ENCODE data around the gene TCFL5. TPM values are rescaled to one million over a fixed set of nuclear protein-coding genes. Genes with fewer than 3 reads are reported as not detected.
"Not testable (repeated sequence)": the region's sequence is repeated elsewhere in the genome, so short reads cannot be mapped to it uniquely, and the experiment has no call there.

Gene TCFL5
- polyA plus RNA-seq, 4 donors, result 11.5 to 15.3 (median 13.7) TPM

DNA sequence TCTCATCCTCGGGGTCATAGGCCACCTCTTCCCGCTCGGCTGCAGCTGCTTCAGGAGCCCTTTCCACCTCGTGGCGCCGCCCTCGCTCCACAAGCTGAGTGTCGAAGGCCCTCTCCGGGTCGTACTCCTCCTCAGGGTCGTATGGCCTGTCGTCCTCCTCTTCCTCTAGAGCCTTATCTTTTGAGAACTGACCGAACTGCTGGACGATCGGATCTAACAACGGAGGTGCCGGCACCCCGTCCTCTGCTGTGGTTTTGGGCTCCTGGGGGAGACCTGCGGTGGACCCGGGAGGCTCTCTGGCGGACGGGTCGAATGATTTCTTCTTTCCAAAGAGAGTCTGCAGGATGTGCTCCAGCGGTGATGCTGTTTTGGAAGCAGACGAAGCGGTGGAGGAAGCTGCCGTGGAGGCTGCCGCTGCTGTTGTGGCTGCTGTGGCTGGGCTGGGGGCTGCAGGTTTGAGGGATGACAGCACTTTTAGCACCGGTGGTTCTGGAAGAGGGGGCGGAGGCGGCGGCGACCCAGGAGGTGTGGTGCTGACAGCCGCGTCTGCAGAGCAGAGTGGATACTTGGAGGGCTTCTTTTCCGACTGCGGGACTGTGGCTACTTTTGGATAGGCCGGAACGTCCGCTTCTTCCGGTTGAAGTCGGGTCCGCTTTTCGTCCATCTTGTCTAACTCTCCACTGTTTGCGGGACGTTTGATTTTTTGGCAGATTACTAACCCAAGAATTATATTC is 20.2 kb upstream of the TCFL5 start:
- DNase-seq (ENCODE audit: low read depth in 4 of 4, low spot score in 3 of 4), result no peak

- DNase-seq (ENCODE audit: low read depth in 4 of 4, low spot score in 3 of 4), result no peak
Observed at GRCh38 chr20:62880935-62881661, 19.5 kb upstream of the TCFL5 start.

DNA sequence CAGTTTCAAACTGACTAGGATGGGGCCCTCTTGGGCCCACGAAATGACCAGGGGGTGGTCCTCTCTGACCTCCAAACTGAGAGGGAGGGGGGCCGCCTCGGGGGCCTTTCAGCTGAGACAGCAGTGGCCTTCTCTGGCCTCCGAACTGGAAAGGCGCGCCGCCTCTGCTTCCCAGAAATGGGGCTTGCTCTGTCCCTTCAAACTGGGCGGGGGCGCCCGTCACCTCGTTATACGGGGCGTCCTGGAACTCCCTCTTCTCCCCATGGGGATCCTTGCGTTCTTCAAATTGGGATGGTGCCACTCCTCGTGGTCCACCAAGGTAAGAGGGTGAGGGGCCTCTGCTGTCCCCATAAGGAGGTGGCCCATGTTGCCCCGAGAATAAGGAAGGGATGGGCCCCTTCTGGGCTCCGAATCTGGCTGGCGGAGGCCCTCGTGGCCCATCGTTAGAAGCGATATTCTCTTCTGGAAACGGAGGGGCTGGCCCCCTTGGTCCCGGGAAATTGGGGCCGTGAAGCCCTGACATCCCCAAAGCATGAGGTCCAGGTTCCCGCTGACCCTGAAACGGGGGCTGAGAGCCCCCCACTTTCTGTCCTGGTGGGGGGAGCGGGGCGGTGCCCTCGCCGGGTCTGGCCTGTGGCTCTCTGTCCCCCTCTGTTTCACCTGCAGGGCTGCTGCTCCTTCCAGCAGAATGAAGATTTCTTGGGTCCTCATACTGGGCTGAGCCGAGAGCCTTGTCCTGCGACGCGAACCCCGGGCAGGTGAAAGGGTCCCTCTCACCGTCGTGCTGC is 18.7 kb upstream of the TCFL5 start:
- DNase-seq (ENCODE audit: low read depth in 4 of 4, low spot score in 3 of 4), result no peak

DNA sequence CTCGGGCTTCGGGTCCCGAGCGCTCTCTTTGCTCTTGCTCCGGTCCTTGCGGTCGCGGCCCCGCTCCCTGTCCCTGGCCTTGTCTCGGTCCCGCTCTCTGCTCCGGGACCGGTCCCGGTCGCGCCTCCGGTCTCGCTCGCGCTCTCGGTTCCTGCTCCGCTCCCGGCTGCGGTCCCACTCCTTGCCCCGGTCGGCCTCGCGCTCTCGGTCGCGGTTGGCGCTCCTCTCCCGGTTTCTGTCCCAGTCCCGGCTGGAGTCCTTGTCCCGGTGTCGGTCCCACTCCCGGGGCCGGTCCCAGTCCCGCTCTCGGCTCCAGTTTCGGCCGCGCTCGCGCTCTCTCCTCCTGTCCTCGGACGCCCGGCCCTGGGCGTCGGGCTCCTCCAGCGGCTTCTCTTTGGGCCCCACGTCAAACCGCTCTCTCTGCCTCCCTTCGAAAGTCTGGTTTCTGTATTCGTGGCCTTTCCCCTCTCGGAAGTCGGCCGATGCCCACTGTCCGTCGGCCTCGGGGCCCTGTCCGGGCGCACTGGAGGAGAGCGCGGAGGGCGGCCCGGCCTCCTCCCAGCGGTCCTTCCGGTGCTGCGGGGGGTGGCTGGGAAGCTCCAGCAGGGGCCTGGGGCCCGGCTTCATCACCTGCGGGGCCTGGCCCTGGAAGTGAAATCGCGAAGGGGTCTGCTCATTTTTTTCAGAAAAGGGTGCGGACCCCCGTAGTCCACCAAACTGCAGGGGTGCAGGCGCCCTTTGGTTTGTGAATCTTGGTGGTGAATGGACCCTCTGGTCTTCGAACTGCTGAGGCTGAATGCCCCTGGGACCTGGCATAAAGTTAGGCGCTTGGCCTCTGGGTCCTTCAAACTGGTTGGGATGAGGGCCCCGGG is 17.9 kb upstream of the TCFL5 start:
- DNase-seq (ENCODE audit: low read depth in 4 of 4, low spot score in 3 of 4), result no peak

DNA sequence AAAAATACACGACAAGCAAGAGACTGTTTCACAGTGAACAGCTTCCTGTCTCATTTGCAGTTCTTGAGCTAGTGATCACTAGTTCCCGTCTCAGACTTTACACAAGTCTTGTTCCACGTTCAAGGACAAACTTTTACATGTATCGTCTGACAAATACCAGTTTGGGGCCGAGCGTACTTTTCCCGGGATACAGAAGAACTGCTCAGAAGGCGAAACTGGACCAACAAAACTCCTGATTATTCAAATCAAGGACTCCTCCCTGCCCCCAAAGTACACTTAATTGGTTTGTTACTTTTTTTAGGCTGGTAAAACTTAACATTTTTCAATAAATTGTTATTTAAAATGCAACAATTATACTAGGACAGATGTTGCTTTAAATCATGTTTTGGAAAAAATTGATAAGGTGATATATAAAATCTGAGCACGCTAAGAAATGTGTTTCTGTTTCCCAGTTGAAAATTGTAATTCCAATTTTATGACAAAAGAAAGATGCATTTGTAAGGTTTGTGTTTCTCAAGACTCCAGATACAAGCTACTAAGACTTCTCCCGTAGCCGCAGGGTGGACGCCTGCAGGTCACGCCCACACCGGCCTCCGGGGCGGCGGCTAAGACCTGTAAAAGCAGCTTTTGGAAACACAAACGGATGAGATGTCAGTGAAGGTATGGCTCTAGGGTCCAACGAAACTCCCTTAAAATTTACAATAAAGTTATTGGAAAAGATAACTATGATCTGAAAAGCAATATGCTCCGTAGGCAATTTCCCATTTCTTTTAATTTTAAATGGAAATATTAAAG is 16.8 kb upstream of the TCFL5 start:
- no peak for DNase-seq (ENCODE audit: low read depth in 4 of 4, low spot score in 3 of 4)

DNA sequence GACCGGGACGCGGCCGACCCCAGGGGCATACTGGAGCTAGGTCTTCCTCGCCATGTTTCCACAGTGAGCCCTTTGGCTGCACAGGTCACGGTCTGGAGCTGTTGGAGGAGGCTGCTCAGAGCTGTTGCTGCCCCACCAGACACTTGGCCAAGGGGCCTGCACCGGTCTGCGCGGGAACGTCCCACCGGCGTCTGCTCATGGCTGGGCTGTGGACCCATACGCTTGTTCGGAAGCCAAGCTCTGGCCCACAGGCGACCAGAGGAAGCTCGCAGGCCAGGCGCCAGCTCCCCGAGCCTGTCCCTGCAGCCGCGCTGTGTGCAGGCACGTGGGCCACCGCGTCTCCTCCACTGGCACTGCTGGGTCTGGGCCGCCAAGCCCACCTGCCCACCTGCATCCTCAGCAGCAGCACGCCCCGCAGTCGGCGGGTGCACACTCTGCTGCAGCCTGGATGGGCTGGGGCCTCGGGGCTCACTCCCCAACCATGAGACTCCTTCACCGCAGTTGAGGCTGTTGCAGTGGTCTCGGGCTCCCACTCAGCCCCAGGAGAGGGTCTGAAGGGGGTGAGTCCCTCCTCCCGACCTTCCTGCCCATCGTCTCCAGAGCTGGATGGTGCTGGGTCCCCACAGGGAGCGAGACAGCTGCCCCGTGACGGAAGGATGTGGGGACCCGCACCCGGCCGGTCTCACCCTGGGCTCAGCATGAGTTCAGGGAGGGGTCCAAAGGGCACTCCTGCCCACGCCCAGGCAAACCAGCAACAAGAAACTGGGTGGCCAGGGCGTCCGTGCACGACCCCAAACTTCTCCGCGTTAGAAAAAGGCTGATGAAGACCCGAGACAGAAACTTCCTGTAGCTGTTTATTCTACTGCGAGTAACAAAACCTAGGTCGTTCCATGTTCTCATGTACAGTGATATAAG is 15.5 kb upstream of the TCFL5 start:
- no peak for DNase-seq (ENCODE audit: low read depth in 4 of 4, low spot score in 3 of 4)

- DNase-seq (ENCODE audit: low read depth in 4 of 4, low spot score in 3 of 4), result no peak
Observed at GRCh38 chr20:62876501-62876901, 14.9 kb upstream of the TCFL5 start.

GRCh38 chr20:62875419-62876361 is 14.1 kb upstream of the TCFL5 start:
- DNase-seq (ENCODE audit: low read depth in 4 of 4, low spot score in 3 of 4), result no peak

DNA sequence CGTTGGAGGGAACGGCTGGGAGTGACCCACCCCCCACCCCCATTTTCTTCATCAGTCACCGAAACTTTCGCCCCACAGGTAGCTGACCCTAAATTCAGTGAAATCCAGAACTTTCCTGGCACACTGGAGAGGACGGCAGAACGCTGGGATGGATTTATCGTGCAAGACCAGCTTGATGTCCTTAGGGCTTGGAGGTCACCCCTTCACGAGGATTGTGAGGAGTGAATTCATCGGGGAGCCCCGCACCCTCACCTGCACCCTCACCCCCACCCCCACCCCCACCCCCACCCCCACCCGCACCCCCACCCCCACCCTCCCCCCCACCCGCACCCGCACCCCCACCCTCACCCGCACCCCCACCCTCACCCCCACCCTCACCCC is 13.3 kb upstream of the TCFL5 start:
- no peak for DNase-seq (ENCODE audit: low read depth in 4 of 4, low spot score in 3 of 4)

- not testable (repeated sequence) for DNase-seq (ENCODE audit: low read depth in 4 of 4, low spot score in 3 of 4)
Observed at GRCh38 chr20:62873681-62874031, 12.0 kb upstream of the TCFL5 start.

DNA sequence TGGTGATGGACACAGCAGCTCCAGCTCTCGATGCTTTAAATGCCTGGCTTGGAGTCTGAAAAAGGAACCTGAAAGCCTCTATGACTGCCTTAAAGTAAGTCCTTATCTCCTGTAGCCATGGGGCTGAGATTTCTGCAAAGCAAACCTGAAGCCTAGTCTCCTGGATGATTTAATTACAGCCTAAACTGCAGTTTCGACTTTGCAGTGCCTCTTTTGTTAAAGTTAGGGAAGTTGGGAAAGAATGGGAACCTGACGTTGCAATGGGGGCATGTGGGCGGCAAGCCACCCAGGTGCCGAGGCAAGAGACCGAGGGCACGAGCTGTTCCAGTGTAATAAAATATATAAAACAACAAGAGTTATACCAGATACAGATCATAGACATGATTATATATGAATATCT is 11.7 kb upstream of the TCFL5 start:
- DNase-seq (ENCODE audit: low read depth in 4 of 4, low spot score in 3 of 4), result no peak

- DNase-seq (ENCODE audit: low read depth in 4 of 4, low spot score in 3 of 4), result no peak
Observed at GRCh38 chr20:62872862-62873261, 11.2 kb upstream of the TCFL5 start.

GRCh38 chr20:62872184-62872847 is 10.7 kb upstream of the TCFL5 start:
- no peak for DNase-seq (ENCODE audit: low read depth in 4 of 4, low spot score in 3 of 4)

DNA sequence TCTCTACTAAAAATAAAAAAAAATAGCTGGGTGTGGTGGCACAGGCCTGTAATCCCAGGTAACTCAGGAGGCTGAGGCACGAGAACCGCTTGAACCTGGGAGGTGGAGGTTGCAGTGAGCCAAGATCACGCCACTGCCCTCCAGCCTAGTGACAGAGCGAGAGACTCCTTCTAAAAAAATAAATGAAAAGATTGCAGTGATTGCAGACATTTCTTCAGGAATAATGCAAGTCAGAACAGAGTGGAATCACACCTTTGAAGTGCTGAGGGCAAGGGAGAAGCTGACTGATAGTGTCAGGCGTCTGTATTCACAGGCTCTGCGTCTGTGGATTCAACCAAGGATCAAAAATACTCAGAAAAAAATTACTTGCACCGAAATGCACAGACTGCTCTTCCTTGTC is 2.6 kb upstream of the TCFL5 start:
- DNase-seq (ENCODE audit: low read depth in 4 of 4, low spot score in 3 of 4), result no peak

GRCh38 chr20:62860924-62861691 is 514 bp downstream of the TCFL5 start:
- DNase-seq (ENCODE audit: low read depth in 4 of 4, low spot score in 3 of 4), result no peak

GRCh38 chr20:62860391-62860923 is 1.2 kb downstream of the TCFL5 start:
- no peak for DNase-seq (ENCODE audit: low read depth in 4 of 4, low spot score in 3 of 4)

Data from left renal pelvis (tissue), 4 donors.